ENCODE measurements around the gene KCNIP4. TPM values are rescaled to one million over a fixed set of nuclear protein-coding genes. Genes with fewer than 3 reads are reported as not detected.

Gene KCNIP4
- total and polyA plus RNA-seq, 10 of the 15 experiments (the other 5 are each of a cell fraction or from before 2014, with no cell fraction given), result 0.03 to 0.23 (median 0.13) TPM; not detected in 7

GRCh38 chr4:20899591-20899990 is 1049.0 kb downstream of the KCNIP4 start:
- DNase-seq (ENCODE audit: low read depth, low spot score) (no peak), FAIRE-seq (no peak), ATAC-seq (no peak)
- SMC1A ChIA-PET (ENCODE audit: uncharacterized antibody, unreplicated experiment), result no interaction called here
- no peaks in the 10 kb centered on the region for H3K79me2 ChIP-seq (ENCODE audit: control insufficient read depth, insufficient read depth, low read length)
- H2AFZ ChIP-seq (ENCODE audit: control insufficient read depth, low read depth, low read length), result no peak overlapping the region
- no peak overlapping the region for H3K9ac ChIP-seq (ENCODE audit: control insufficient read depth, insufficient read depth, low read length)
- CTCF ChIA-PET, result no interaction called here
- intact Hi-C loops (cut with micrococcal nuclease; ENCODE audit: unreplicated experiment), result no loop called here
- H3K4me1 ChIP-seq (ENCODE audit: control insufficient read depth, insufficient read depth, low read length), result no peaks in the 10 kb centered on the region
- in situ Hi-C loops (cut with MboI), result no loop called here
- no peaks in the 10 kb centered on the region for H3K9me3 ChIP-seq (replicated peaks; ENCODE audit: control insufficient read depth, insufficient read depth, low read length)
- no peaks in the 10 kb centered on the region for H4K20me1 ChIP-seq (ENCODE audit: control insufficient read depth, insufficient read depth)
- POLR2A ChIA-PET, result no interaction called here
- TF ChIP-seq, protein P1, sequence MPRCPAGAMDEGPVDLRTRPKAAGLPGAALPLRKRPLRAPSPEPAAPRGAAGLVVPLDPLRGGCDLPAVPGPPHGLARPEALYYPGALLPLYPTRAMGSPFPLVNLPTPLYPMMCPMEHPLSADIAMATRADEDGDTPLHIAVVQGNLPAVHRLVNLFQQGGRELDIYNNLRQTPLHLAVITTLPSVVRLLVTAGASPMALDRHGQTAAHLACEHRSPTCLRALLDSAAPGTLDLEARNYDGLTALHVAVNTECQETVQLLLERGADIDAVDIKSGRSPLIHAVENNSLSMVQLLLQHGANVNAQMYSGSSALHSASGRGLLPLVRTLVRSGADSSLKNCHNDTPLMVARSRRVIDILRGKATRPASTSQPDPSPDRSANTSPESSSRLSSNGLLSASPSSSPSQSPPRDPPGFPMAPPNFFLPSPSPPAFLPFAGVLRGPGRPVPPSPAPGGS (IDR thresholded peaks at IDR 0.05; ENCODE audit: borderline replicate concordance, insufficient read depth, low read depth, low read length, poor library complexity, severe bottlenecking), result no peak
- TF ChIP-seq NFXL1 (IDR thresholded peaks at IDR 0.05; ENCODE audit: borderline replicate concordance), result no peak
- TF ChIP-seq ZNF274 (IDR thresholded peaks at IDR 0.05; ENCODE audit: insufficient read depth, insufficient read length), result no peak
- TF ChIP-seq, protein P2, sequence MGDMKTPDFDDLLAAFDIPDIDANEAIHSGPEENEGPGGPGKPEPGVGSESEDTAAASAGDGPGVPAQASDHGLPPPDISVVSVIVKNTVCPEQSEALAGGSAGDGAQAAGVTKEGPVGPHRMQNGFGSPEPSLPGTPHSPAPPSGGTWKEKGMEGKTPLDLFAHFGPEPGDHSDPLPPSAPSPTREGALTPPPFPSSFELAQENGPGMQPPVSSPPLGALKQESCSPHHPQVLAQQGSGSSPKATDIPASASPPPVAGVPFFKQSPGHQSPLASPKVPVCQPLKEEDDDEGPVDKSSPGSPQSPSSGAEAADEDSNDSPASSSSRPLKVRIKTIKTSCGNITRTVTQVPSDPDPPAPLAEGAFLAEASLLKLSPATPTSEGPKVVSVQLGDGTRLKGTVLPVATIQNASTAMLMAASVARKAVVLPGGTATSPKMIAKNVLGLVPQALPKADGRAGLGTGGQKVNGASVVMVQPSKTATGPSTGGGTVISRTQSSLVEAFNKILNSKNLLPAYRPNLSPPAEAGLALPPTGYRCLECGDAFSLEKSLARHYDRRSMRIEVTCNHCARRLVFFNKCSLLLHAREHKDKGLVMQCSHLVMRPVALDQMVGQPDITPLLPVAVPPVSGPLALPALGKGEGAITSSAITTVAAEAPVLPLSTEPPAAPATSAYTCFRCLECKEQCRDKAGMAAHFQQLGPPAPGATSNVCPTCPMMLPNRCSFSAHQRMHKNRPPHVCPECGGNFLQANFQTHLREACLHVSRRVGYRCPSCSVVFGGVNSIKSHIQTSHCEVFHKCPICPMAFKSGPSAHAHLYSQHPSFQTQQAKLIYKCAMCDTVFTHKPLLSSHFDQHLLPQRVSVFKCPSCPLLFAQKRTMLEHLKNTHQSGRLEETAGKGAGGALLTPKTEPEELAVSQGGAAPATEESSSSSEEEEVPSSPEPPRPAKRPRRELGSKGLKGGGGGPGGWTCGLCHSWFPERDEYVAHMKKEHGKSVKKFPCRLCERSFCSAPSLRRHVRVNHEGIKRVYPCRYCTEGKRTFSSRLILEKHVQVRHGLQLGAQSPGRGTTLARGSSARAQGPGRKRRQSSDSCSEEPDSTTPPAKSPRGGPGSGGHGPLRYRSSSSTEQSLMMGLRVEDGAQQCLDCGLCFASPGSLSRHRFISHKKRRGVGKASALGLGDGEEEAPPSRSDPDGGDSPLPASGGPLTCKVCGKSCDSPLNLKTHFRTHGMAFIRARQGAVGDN (IDR thresholded peaks at IDR 0.05), result no peak
- no peak for TF ChIP-seq CTCF (IDR thresholded peaks at IDR 0.05 in 2 of 3, conservative IDR thresholded peaks at IDR 0.05 in 1 of 3; ENCODE audit: control insufficient read depth in 2 of 3, extremely low read depth in 1 of 3, insufficient read depth in 1 of 3, low read depth in 3 of 3, low read length in 3 of 3)
- TF ChIP-seq KDM1A (IDR thresholded peaks at IDR 0.05; ENCODE audit: borderline replicate concordance), result no peak
- no peak for TF ChIP-seq ZSCAN29 (IDR thresholded peaks at IDR 0.05)
- H3K4me3 ChIP-seq, result no peak overlapping the region
- no peaks in the 10 kb centered on the region for H3K36me3 ChIP-seq (ENCODE audit: control insufficient read depth in 2 of 2, insufficient read depth in 2 of 2, low read length in 1 of 2)
- no peak overlapping the region for H3K27ac ChIP-seq (ENCODE audit: control insufficient read depth, insufficient read depth)
- no peak overlapping the region for H3K4me2 ChIP-seq (ENCODE audit: control insufficient read depth, insufficient read depth)
- RAD21 ChIA-PET (ENCODE audit: unreplicated experiment), result no interaction called here
- no peaks in the 10 kb centered on the region for H3K27me3 ChIP-seq (replicated peaks in 1 of 2; ENCODE audit: control insufficient read depth in 2 of 2, insufficient read depth in 2 of 2, low read length in 1 of 2)
- BruUV-seq (replicated peaks), result no TSS peak

All from GM12878 (cell line).